NCI-H2196 (cell line): ENCODE results near the gene UBE2QL1.

ENCODE experiments used
- DNase-seq: peaks from one replicate; lab custom pipeline; 2025; ENCODE audit not compliant: unreplicated experiment; lab: John Stamatoyannopoulos, UW

UBE2QL1 gene

GRCh38 chr5:6473284-6473683 lies 24.6 kb downstream of the UBE2QL1 start:
- DNase-seq = no peak

GRCh38 chr5:6475626-6476312 lies 27.1 kb downstream of the UBE2QL1 start:
- peak; percentile 71 for DNase-seq

- DNase-seq = no peak
Observed at GRCh38 chr5:6476313-6476661, 27.6 kb downstream of the UBE2QL1 start.

- no peak for DNase-seq
Observed at GRCh38 chr5:6478793-6479192, 30.1 kb downstream of the UBE2QL1 start.

- no peak for DNase-seq
Observed at GRCh38 chr5:6480133-6481051, 31.7 kb downstream of the UBE2QL1 start.

GRCh38 chr5:6482735-6483134 lies 34.1 kb downstream of the UBE2QL1 start:
- no peak for DNase-seq

- DNase-seq = no peak
Observed at GRCh38 chr5:6483880-6484382, 35.3 kb downstream of the UBE2QL1 start.

- DNase-seq = no peak
Observed at GRCh38 chr5:6484446-6484845, 35.8 kb downstream of the UBE2QL1 start.

GRCh38 chr5:6484899-6485298 lies 36.2 kb downstream of the UBE2QL1 start:
- no peak for DNase-seq

GRCh38 chr5:6485441-6485840 lies 36.8 kb downstream of the UBE2QL1 start:
- DNase-seq = no peak

GRCh38 chr5:6486074-6486473 lies 37.4 kb downstream of the UBE2QL1 start:
- DNase-seq = no peak

- no peak for DNase-seq
Observed at GRCh38 chr5:6487081-6487480, 38.4 kb downstream of the UBE2QL1 start.

- DNase-seq = no peak
Observed at GRCh38 chr5:6488021-6488420, 39.4 kb downstream of the UBE2QL1 start.

- DNase-seq = no peak
Observed at GRCh38 chr5:6489643-6490185, 41.1 kb downstream of the UBE2QL1 start.

GRCh38 chr5:6490246-6490645 lies 41.6 kb downstream of the UBE2QL1 start:
- no peak for DNase-seq

GRCh38 chr5:6490693-6491092 lies 42.0 kb downstream of the UBE2QL1 start:
- DNase-seq = no peak

- DNase-seq = no peak
Observed at GRCh38 chr5:6491196-6491918, 42.7 kb downstream of the UBE2QL1 start.

GRCh38 chr5:6491919-6492290 lies 43.2 kb downstream of the UBE2QL1 start:
- DNase-seq = no peak

GRCh38 chr5:6492934-6493333 lies 44.3 kb downstream of the UBE2QL1 start:
- no peak for DNase-seq

GRCh38 chr5:6493681-6494454 lies 45.2 kb downstream of the UBE2QL1 start:
- DNase-seq = no peak

GRCh38 chr5:6494939-6495338 lies 46.3 kb downstream of the UBE2QL1 start:
- no peak for DNase-seq
